Heart left ventricle (tissue), 13 donors: ENCODE data around the gene A2M.

Source experiments
- POLR2A ChIP-seq, 2 donors: fragments of 450-650 bp; IDR thresholded peaks; one replicate each; pipeline ENCODE4 v1.6.1; 2017; ENCODE audit warnings: antibody characterized with exemption in 2 of 2, mild to moderate bottlenecking in 2 of 2, moderate library complexity in 2 of 2
- TF ChIP-seq, protein P1 (sequence below), 12 donors: fragments of 200-600 bp; sonication (generic) in 4 of 12; IDR thresholded peaks; one replicate each; pipeline versions ENCODE4 v1.5.0 to v1.8.0; 2018 to 2022; ENCODE audit warnings: antibody characterized with exemption in 12 of 12, mild to moderate bottlenecking in 5 of 12
- donor health status: ischemic (EF 13 %, LVEDD 7.1; RV severe dilation, severe dysfunction).
- donor health status: DM: no; HTN: yes; CAD: no.
- donor health status: DM: no; HTN: no; CAD: no.
- donor health status: ischemic (EF 25% LVEDD 6.9; RV normal size, moderate dysfunction).
- donor health status: ischemic (EF 25% LVEDD 5.7; RV mildly dilated, moderate dysfunction).
- donor health status: ischemic (EF 35%, LVEDD 5.7; RV mildly dilated, moderate dysfunction).
- donor health status: nonischemic (EF 11% LVEDD 7.7; RV severe dilation, severe dysfunction).
- donor health status: DM: yes; HTN: yes; CAD: no.
- donor health status: PGD.
- donor health status: ischemic (EF 29% LVEDD 5.4; RV normal size, mild dysfunction).
- donor health status: nonischemic (EF 23%, LVEDD 6.1; RV moderate dilation, normal function).

DNA sequence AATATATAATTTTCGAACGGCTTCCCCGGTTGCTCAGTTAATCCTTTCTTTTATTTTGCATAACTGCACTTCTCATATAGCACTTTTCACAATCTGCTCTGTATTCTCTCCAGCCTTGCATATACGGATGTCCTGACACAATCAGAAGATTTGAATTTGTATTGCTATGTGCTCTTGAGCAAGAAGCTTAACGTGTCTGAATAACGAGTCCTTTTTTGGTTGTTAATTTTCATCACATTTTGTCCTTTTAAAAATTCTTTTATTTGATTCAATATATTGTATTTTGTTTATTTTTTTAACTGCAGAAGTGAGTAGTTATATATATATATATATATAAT is 17.6 kb downstream of the A2M start:
- TF ChIP-seq, protein P1, sequence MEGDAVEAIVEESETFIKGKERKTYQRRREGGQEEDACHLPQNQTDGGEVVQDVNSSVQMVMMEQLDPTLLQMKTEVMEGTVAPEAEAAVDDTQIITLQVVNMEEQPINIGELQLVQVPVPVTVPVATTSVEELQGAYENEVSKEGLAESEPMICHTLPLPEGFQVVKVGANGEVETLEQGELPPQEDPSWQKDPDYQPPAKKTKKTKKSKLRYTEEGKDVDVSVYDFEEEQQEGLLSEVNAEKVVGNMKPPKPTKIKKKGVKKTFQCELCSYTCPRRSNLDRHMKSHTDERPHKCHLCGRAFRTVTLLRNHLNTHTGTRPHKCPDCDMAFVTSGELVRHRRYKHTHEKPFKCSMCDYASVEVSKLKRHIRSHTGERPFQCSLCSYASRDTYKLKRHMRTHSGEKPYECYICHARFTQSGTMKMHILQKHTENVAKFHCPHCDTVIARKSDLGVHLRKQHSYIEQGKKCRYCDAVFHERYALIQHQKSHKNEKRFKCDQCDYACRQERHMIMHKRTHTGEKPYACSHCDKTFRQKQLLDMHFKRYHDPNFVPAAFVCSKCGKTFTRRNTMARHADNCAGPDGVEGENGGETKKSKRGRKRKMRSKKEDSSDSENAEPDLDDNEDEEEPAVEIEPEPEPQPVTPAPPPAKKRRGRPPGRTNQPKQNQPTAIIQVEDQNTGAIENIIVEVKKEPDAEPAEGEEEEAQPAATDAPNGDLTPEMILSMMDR (IDR thresholded peaks at IDR 0.05), result no peak
- no peak for TF ChIP-seq POLR2A (IDR thresholded peaks at IDR 0.05)
